PC-9 (cell line): ENCODE data around the gene MYH15. TPM values are rescaled to one million over a fixed set of nuclear protein-coding genes. Genes with fewer than 3 reads are reported as not detected.

Experiments
- BruUV-seq: library from RNA; stranded (reverse); fragments of 400-500 nt; replicated peaks from 2 replicates; lab custom pipeline; 2021; lab: Mats Ljungman, UMichigan
- CTCF ChIA-PET: fragments of 300-600 bp; sonication (Branson Sonifier 250); formaldehyde crosslinking; loops from one replicate; lab custom pipeline; 2022; ENCODE audit warnings: antibody characterized with exemption; lab: Charles Lee
- POLR2A ChIA-PET: fragments of 300-600 bp; sonication (Branson Sonifier 250); formaldehyde crosslinking; loops from one replicate; lab custom pipeline; 2022; ENCODE audit warnings: antibody characterized with exemption; ENCODE audit not compliant: unreplicated experiment; lab: Charles Lee
- DNase-seq, 2 experiments: peaks; one replicate each; pipeline versions ENCODE4 v3.0.0 to v3.0.0-alpha.2; 2015 to 2022; ENCODE audit warnings: mixed read lengths in 1 of 2
- H2AFZ ChIP-seq: fragments of 200-600 bp; sonication (generic); 2 replicates; pipeline ENCODE4 v1.8.1; 2017; ENCODE audit warnings: antibody characterized with exemption
- H3F3A ChIP-seq: fragments of 200-600 bp; sonication (generic); 2 replicates; pipeline ENCODE4 v1.8.1; 2017; ENCODE audit warnings: antibody characterized with exemption, mild to moderate bottlenecking, low read depth; ENCODE audit not compliant: insufficient read depth
- H3K27ac ChIP-seq: fragments of 200-600 bp; sonication (generic); 2 replicates; pipeline ENCODE4 v1.6.1; 2016; ENCODE audit warnings: mixed run types
- H3K27me3 ChIP-seq: fragments of 200-600 bp; sonication (generic); 2 replicates; pipeline ENCODE4 v1.6.1; 2016; ENCODE audit warnings: low read depth, mixed run types; ENCODE audit not compliant: insufficient read depth
- H3K36me3 ChIP-seq: fragments of 200-600 bp; sonication (generic); 2 replicates; pipeline ENCODE4 v1.6.1; 2016; ENCODE audit warnings: low read depth, mixed run types
- H3K4me1 ChIP-seq: fragments of 200-600 bp; sonication (generic); replicated peaks from 2 replicates; pipeline ENCODE4 v1.6.1; 2016; ENCODE audit warnings: mixed run types; ENCODE audit not compliant: insufficient read depth
- H3K4me2 ChIP-seq: fragments of 200-600 bp; sonication (generic); 2 replicates; pipeline ENCODE4 v1.6.1; 2017; ENCODE audit warnings: mixed run types
- H3K4me3 ChIP-seq: fragments of 200-600 bp; sonication (generic); 2 replicates; pipeline ENCODE4 v1.6.1; 2016; ENCODE audit warnings: mixed run types
- H3K79me2 ChIP-seq: fragments of 200-600 bp; sonication (generic); 2 replicates; pipeline ENCODE4 v1.6.1; 2017; ENCODE audit warnings: low read depth, mixed run types
- H3K9me2 ChIP-seq: fragments of 200-600 bp; sonication (generic); 2 replicates; pipeline ENCODE4 v1.8.1; 2017; ENCODE audit warnings: mild to moderate bottlenecking; ENCODE audit not compliant: insufficient read depth
- H3K9me3 ChIP-seq: fragments of 200-600 bp; sonication (generic); 2 replicates; pipeline ENCODE4 v1.8.1; 2016; ENCODE audit warnings: low read depth; ENCODE audit not compliant: insufficient read depth
- H4K20me1 ChIP-seq: fragments of 200-600 bp; sonication (generic); 2 replicates; pipeline ENCODE4 v1.8.1; 2017; ENCODE audit not compliant: insufficient read depth
- CTCF ChIP-seq: fragments of 200-600 bp; sonication (generic); conservative IDR thresholded peaks from 2 replicates; pipeline ENCODE4 v1.6.1; 2017; ENCODE audit warnings: mixed run types, antibody characterized with exemption, mild to moderate bottlenecking, moderate library complexity
- EZH2 ChIP-seq: fragments of 200-600 bp; sonication (generic); IDR thresholded peaks from 2 replicates; pipeline ENCODE4 v1.8.0; 2017; ENCODE audit warnings: antibody characterized with exemption, low read depth
- intact Hi-C: fragments of 100-400 bp; cut with micrococcal nuclease; formaldehyde crosslinking; loops from one replicate; pipeline ENCODE4 v1.10.0; 2022; ENCODE audit not compliant: unreplicated experiment
- total RNA-seq: library from RNA; stranded (reverse); gene quantifications from 2 replicates; pipeline ENCODE4 v1.2.3, GENCODE V29; 2021

MYH15 gene
- total RNA-seq, 1 experiment from 2014 or later, result 2.3 TPM

GRCh38 chr3:108352176-108352575 lies 158.2 kb downstream of the MYH15 start:
- POLR2A ChIA-PET, result no interaction called here
- TF ChIP-seq EZH2, result no peak
- TF ChIP-seq CTCF, result no peak
- no TSS peak for BruUV-seq

GRCh38 chr3:108346301-108347227 lies 163.8 kb downstream of the MYH15 start:
- DNase-seq, result no peak
- Histone ChIP-seq H3K4me2 (no peak overlapping the region), H2AFZ (no peak overlapping the region), H3F3A (no peaks in the 10 kb centered on the region), H3K4me3 (no peak overlapping the region), H4K20me1 (no peaks in the 10 kb centered on the region), H3K36me3 (no peaks in the 10 kb centered on the region), H3K9me2 (no peaks in the 10 kb centered on the region), H3K4me1 (no peaks in the 10 kb centered on the region), H3K79me2 (no peaks in the 10 kb centered on the region), H3K9me3 (no peaks in the 10 kb centered on the region), H3K27me3 (no peaks in the 10 kb centered on the region), H3K27ac (no peak overlapping the region)
- no TSS peak for BruUV-seq
- TF ChIP-seq CTCF, result no peak
- no peak for TF ChIP-seq EZH2
- CTCF ChIA-PET, result no interaction called here
- intact Hi-C loops, result no loop called here
- POLR2A ChIA-PET, result no interaction called here

More at GRCh38 chr3:108352176-108352575, 158.2 kb downstream of the MYH15 start:
- Histone ChIP-seq H3K36me3 (no peaks in the 10 kb centered on the region), H3F3A (no peaks in the 10 kb centered on the region), H3K4me3 (no peak overlapping the region), H2AFZ (no peak overlapping the region), H4K20me1 (no peaks in the 10 kb centered on the region), H3K9me3 (no peaks in the 10 kb centered on the region), H3K27ac (no peak overlapping the region), H3K79me2 (no peaks in the 10 kb centered on the region), H3K4me1 (no peaks in the 10 kb centered on the region), H3K4me2 (no peak overlapping the region), H3K27me3 (no peaks in the 10 kb centered on the region), H3K9me2 (no peaks in the 10 kb centered on the region)
- CTCF ChIA-PET, result no interaction called here
- intact Hi-C loops, result no loop called here
- DNase-seq, result no peak

- Histone ChIP-seq H3K79me2 (no peaks in the 10 kb centered on the region), H3K4me2 (no peak overlapping the region), H3K9me3 (no peaks in the 10 kb centered on the region), H4K20me1 (no peaks in the 10 kb centered on the region), H3K4me3 (no peak overlapping the region), H3K36me3 (no peaks in the 10 kb centered on the region), H3K4me1 (no peaks in the 10 kb centered on the region), H2AFZ (no peak overlapping the region), H3K27ac (no peak overlapping the region), H3K9me2 (no peaks in the 10 kb centered on the region), H3K27me3 (no peaks in the 10 kb centered on the region), H3F3A (no peaks in the 10 kb centered on the region)
- POLR2A ChIA-PET, result no interaction called here
- intact Hi-C loops, result no loop called here
- BruUV-seq, result no TSS peak
- no peak for TF ChIP-seq CTCF
- no peak for TF ChIP-seq EZH2
- DNase-seq, result no peak
- CTCF ChIA-PET, result no interaction called here
These were observed 164.7 kb downstream of the MYH15 start for GRCh38 chr3:108345492-108346205.
